ENCODE measurements around the gene CIB4.

CIB4 gene

GRCh38 chr2:26639685-26640243, 1.4 kb downstream of the CIB4 start:
- no peak for DNase-seq

GRCh38 chr2:26637811-26638310, 3.3 kb downstream of the CIB4 start:
- no peak for DNase-seq

- no peak for DNase-seq
These were observed 4.2 kb downstream of the CIB4 start for GRCh38 chr2:26636935-26637334.

GRCh38 chr2:26635401-26635800, 5.8 kb downstream of the CIB4 start:
- no peak for DNase-seq

- no peak for DNase-seq
These were observed 6.4 kb downstream of the CIB4 start for GRCh38 chr2:26634636-26635230.

- no peak for DNase-seq
These were observed 7.1 kb downstream of the CIB4 start for GRCh38 chr2:26633993-26634595.

- no peak for DNase-seq
These were observed 7.7 kb downstream of the CIB4 start for GRCh38 chr2:26633351-26633945.

GRCh38 chr2:26632624-26633185, 8.5 kb downstream of the CIB4 start:
- DNase-seq = no peak

GRCh38 chr2:26631401-26632170, 9.6 kb downstream of the CIB4 start:
- DNase-seq = no peak

- DNase-seq = no peak
These were observed 10.4 kb downstream of the CIB4 start for GRCh38 chr2:26630669-26631360.

- DNase-seq = no peak
These were observed 10.9 kb downstream of the CIB4 start for GRCh38 chr2:26630235-26630634.

- no peak for DNase-seq
These were observed 11.4 kb downstream of the CIB4 start for GRCh38 chr2:26629751-26630150.

- no peak for DNase-seq
These were observed 11.9 kb downstream of the CIB4 start for GRCh38 chr2:26629346-26629630.

GRCh38 chr2:26628561-26629345, 12.4 kb downstream of the CIB4 start:
- no peak for DNase-seq

GRCh38 chr2:26627350-26628105, 13.6 kb downstream of the CIB4 start:
- DNase-seq = no peak

- no peak for DNase-seq
These were observed 14.6 kb downstream of the CIB4 start for GRCh38 chr2:26626606-26627005.

- no peak for DNase-seq
These were observed 17.3 kb downstream of the CIB4 start for GRCh38 chr2:26623541-26624495.

- DNase-seq = no peak
These were observed 19.5 kb downstream of the CIB4 start for GRCh38 chr2:26621469-26622199.

- no peak for DNase-seq
These were observed 21.0 kb downstream of the CIB4 start for GRCh38 chr2:26620031-26620605.
